Measurements from ENCODE around the gene INAFM2. TPM values are rescaled to one million over a fixed set of nuclear protein-coding genes. Genes with fewer than 3 reads are reported as not detected.

INAFM2 gene
- total and polyA plus RNA-seq, 9 of the 15 experiments (the other 6 are each of a cell fraction or from before 2014, with no cell fraction given) = 11.8 to 43.1 (median 27.2) TPM

DNA sequence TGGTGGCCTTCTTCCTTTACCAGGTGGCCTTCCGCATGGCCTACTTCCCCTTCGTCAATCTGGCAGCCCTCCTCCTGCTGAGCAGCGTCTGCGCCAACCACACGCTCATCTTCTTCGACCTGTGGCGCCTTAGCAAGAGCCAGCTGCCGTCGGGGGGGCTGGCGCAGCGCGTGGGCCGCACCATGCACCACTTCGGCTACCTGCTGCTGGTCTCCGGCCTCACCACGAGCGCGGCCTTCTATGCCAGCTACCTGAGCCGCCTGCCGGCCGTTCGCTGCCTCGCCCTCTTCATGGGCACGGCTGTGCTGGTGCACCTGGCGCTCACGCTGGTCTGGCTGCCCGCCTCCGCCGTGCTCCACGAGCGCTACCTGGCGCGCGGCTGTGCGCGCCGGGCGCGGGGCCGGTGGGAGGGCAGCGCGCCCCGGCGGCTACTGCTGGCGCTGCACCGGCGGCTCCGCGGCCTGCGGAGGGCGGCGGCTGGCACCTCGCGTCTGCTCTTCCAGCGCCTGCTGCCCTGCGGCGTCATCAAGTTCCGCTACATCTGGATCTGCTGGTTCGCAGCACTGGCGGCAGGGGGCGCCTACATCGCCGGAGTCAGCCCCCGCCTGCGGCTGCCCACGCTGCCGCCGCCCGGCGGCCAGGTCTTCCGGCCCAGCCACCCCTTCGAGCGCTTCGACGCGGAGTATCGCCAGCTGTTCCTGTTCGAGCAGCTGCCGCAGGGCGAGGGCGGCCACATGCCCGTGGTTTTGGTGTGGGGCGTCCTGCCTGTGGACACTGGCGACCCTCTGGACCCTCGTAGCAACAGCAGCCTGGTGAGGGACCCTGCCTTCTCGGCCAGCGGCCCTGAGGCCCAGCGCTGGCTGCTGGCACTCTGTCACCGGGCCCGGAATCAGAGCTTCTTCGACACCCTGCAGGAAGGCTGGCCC, 44.5 kb downstream of the INAFM2 start (continued):
- no peak for TF ChIP-seq ZNF212 (CRISPR knock-in tag; IDR thresholded peaks at IDR 0.05)
- no peak for TF ChIP-seq C11orf30 (IDR thresholded peaks at IDR 0.05; ENCODE audit: low read depth)
- peak; percentile 50; the same call in 1 of the 2 replicates for TF ChIP-seq KLF13 (tag; IDR thresholded peaks at IDR 0.05; ENCODE audit: borderline replicate concordance, low read depth)
- TF ChIP-seq ELK1 (CRISPR knock-in tag; IDR thresholded peaks at IDR 0.05) = no peak
- TF ChIP-seq ZNF551 (CRISPR knock-in tag; IDR thresholded peaks at IDR 0.05) = no peak
- TF ChIP-seq RFX5 (IDR thresholded peaks at IDR 0.05; ENCODE audit: low read depth, low read length) = no peak
- TF ChIP-seq SMARCE1 (IDR thresholded peaks at IDR 0.05) = no peak
- no peak for TF ChIP-seq ATF3 (IDR thresholded peaks at IDR 0.05)
- no peak for TF ChIP-seq ATF3 (CRISPR knock-in tag; conservative IDR thresholded peaks at IDR 0.05)
- peak; percentile 95 for TF ChIP-seq HNRNPL (IDR thresholded peaks at IDR 0.05; ENCODE audit: low read depth, low read length)
- TF ChIP-seq ZBTB26 (CRISPR knock-in tag; IDR thresholded peaks at IDR 0.05) = no peak
- TF ChIP-seq RFX1 (IDR thresholded peaks at IDR 0.05) = no peak
- peak; percentile 73; the same call in 1 of the 2 replicates for TF ChIP-seq ZNF12 (CRISPR knock-in tag; IDR thresholded peaks at IDR 0.05)
- no peak for TF ChIP-seq ZNF134 (CRISPR knock-in tag; conservative IDR thresholded peaks at IDR 0.05)
- TF ChIP-seq, protein P1, sequence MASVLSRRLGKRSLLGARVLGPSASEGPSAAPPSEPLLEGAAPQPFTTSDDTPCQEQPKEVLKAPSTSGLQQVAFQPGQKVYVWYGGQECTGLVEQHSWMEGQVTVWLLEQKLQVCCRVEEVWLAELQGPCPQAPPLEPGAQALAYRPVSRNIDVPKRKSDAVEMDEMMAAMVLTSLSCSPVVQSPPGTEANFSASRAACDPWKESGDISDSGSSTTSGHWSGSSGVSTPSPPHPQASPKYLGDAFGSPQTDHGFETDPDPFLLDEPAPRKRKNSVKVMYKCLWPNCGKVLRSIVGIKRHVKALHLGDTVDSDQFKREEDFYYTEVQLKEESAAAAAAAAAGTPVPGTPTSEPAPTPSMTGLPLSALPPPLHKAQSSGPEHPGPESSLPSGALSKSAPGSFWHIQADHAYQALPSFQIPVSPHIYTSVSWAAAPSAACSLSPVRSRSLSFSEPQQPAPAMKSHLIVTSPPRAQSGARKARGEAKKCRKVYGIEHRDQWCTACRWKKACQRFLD (CRISPR knock-in tag; IDR thresholded peaks at IDR 0.05) = peak; percentile 83; the same call in 1 of the 2 replicates
- TF ChIP-seq RREB1 (CRISPR knock-in tag; IDR thresholded peaks at IDR 0.05) = no peak
- no peak for TF ChIP-seq RBM34 (IDR thresholded peaks at IDR 0.05; ENCODE audit: borderline replicate concordance, insufficient read depth, low read length)

Data from K562 (cell line).